Panc1 (cell line): Measurements from ENCODE around the gene LDB3. TPM values are rescaled to one million over a fixed set of nuclear protein-coding genes. Genes with fewer than 3 reads are reported as not detected.

Experiments used
- ATAC-seq: fragments of 200-7000 bp; cut with Tn5 transposase; 2 replicates; pipeline ENCODE4 v1.9.1; 2020; ENCODE audit warnings: mild to moderate bottlenecking, moderate library complexity
- BruUV-seq: library from RNA; stranded (reverse); fragments of 400-500 nt; replicated peaks from 2 replicates; lab custom pipeline; 2021; lab: Mats Ljungman, UMichigan
- CTCF ChIA-PET: fragments of 300-600 bp; sonication (Branson Sonifier 250); formaldehyde crosslinking; loops from one replicate; lab custom pipeline; 2022; ENCODE audit warnings: antibody characterized with exemption; lab: Charles Lee
- POLR2A ChIA-PET: fragments of 300-600 bp; sonication (Branson Sonifier 250); formaldehyde crosslinking; loops from one replicate; lab custom pipeline; 2022; ENCODE audit warnings: antibody characterized with exemption; lab: Charles Lee
- DNase-seq: peaks from one replicate; pipeline ENCODE4 v3.0.0-alpha.2; 2010; ENCODE audit warnings: low read depth, low spot score
- H3K27ac ChIP-seq: 2 replicates; pipeline ENCODE4 v1.5.1; 2011; ENCODE audit warnings: mild to moderate bottlenecking, low read length, inconsistent platforms
- H3K27me3 ChIP-seq: fragments of 200-500 bp; sonication (Bioruptor generic); 2 replicates; pipeline ENCODE4 v1.6.0; 2014; ENCODE audit warnings: low read length, inconsistent platforms; ENCODE audit not compliant: control insufficient read depth, insufficient read depth
- H3K36me3 ChIP-seq: fragments of 200-500 bp; sonication (Bioruptor generic); 2 replicates; pipeline ENCODE4 v1.5.1; 2014; ENCODE audit warnings: inconsistent platforms, mild to moderate bottlenecking, low read length, moderate library complexity; ENCODE audit not compliant: control insufficient read depth, insufficient read depth
- H3K4me1 ChIP-seq: 2 replicates; pipeline ENCODE4 v1.5.1; 2011; ENCODE audit warnings: inconsistent platforms, mild to moderate bottlenecking, low read length, moderate library complexity; ENCODE audit not compliant: control insufficient read depth, insufficient read depth
- H3K4me3 ChIP-seq, 2 experiments: 2 replicates each; pipeline ENCODE4 v1.5.1; 2011 to 2012; ENCODE audit warnings: low read depth in 2 of 2, low read length in 2 of 2, mild to moderate bottlenecking in 2 of 2, inconsistent platforms in 1 of 2, moderate library complexity in 1 of 2
- H3K9me3 ChIP-seq: fragments of 200-500 bp; sonication (Bioruptor generic); 2 replicates; pipeline ENCODE4 v1.5.1; 2014; ENCODE audit warnings: low read depth, mild to moderate bottlenecking, inconsistent platforms, low read length, moderate library complexity; ENCODE audit not compliant: control insufficient read depth, insufficient read depth
- POLR2AphosphoS5 ChIP-seq: IDR thresholded peaks from 2 replicates; pipeline ENCODE4 v1.6.1; 2012; ENCODE audit warnings: mild to moderate bottlenecking, low read depth, low read length, moderate library complexity
- SIN3A ChIP-seq: IDR thresholded peaks from 2 replicates; pipeline ENCODE4 v1.6.1; 2012; ENCODE audit warnings: low read depth, mild to moderate bottlenecking, low read length, moderate library complexity, borderline replicate concordance; ENCODE audit not compliant: insufficient read depth
- TCF7L2 ChIP-seq: IDR thresholded peaks from 2 replicates; pipeline ENCODE4 v1.6.1; 2011; ENCODE audit warnings: mild to moderate bottlenecking, low read depth, low read length, inconsistent platforms
- in situ Hi-C: cut with HindIII; loops from 2 replicates; pipeline ENCODE4 v1.10.0; 2016; ENCODE audit warnings: low sequenced_read_pairs, low pct_unique_long_range_greater_than_20kb
- intact Hi-C: fragments of 100-400 bp; cut with micrococcal nuclease; formaldehyde crosslinking; loops from one replicate; pipeline ENCODE4 v1.10.0; 2022; ENCODE audit not compliant: unreplicated experiment
- total RNA-seq: library from RNA; stranded (reverse); gene quantifications from one replicate; pipeline ENCODE4 v1.2.1, GENCODE V29; 2021; ENCODE audit not compliant: unreplicated experiment
- TF ChIP-seq, protein P1 (sequence below), 2 experiments: IDR thresholded peaks; 2 replicates each; pipeline ENCODE4 v1.6.1; 2011 to 2012; ENCODE audit warnings: low read depth in 2 of 2, control low read depth in 1 of 2, low read length in 1 of 2, mild to moderate bottlenecking in 1 of 2, moderate library complexity in 1 of 2; ENCODE audit not compliant: insufficient read depth in 1 of 2
- TF ChIP-seq, protein P2 (sequence below): fragments of 450-650 bp; IDR thresholded peaks from 2 replicates; pipeline ENCODE4 v1.5.1; 2017; ENCODE audit warnings: mild to moderate bottlenecking

Gene LDB3
- total RNA-seq, 1 experiment from 2014 or later, result 0.15 TPM

DNA sequence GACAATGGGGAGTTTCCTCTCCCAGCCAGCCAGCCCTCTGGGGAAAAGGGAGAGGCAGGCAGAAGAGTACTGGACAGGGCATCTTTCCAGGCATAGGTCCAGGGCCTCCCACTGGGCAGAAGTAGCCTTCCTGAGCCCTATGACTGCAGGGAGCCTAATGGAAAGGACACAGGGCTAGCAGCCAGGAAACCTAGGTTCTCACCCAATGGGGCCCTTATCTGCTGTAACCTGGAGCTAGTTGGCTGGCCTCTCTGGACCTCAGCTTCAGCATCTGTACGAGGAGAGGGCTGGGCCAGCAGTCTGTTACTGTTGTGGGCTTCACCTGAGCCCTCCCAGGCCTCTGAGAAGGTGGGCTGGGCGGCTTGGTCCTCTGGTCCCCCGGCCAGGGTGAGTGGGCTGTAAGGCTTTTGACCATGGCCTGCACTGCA is 22.4 kb downstream of the LDB3 start:
- no peak for TF ChIP-seq POLR2AphosphoS5
- TF ChIP-seq, protein P1, sequence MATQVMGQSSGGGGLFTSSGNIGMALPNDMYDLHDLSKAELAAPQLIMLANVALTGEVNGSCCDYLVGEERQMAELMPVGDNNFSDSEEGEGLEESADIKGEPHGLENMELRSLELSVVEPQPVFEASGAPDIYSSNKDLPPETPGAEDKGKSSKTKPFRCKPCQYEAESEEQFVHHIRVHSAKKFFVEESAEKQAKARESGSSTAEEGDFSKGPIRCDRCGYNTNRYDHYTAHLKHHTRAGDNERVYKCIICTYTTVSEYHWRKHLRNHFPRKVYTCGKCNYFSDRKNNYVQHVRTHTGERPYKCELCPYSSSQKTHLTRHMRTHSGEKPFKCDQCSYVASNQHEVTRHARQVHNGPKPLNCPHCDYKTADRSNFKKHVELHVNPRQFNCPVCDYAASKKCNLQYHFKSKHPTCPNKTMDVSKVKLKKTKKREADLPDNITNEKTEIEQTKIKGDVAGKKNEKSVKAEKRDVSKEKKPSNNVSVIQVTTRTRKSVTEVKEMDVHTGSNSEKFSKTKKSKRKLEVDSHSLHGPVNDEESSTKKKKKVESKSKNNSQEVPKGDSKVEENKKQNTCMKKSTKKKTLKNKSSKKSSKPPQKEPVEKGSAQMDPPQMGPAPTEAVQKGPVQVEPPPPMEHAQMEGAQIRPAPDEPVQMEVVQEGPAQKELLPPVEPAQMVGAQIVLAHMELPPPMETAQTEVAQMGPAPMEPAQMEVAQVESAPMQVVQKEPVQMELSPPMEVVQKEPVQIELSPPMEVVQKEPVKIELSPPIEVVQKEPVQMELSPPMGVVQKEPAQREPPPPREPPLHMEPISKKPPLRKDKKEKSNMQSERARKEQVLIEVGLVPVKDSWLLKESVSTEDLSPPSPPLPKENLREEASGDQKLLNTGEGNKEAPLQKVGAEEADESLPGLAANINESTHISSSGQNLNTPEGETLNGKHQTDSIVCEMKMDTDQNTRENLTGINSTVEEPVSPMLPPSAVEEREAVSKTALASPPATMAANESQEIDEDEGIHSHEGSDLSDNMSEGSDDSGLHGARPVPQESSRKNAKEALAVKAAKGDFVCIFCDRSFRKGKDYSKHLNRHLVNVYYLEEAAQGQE (IDR thresholded peaks at IDR 0.05; ENCODE audit: insufficient read depth in 1 of 2, low read depth in 2 of 2, low read length in 1 of 2), result no peak
- CTCF ChIA-PET, result no interaction called here
- intact Hi-C loops (no loop called here), in situ Hi-C loops (no loop called here)
- POLR2A ChIA-PET, result no interaction called here
- Histone ChIP-seq H3K4me1 (peaks cover 14% of the 10 kb centered on the region), H3K4me3 (no peak overlapping the region), H3K36me3 (no peaks in the 10 kb centered on the region), H3K27me3 (no peaks in the 10 kb centered on the region), H3K9me3 (no peaks in the 10 kb centered on the region), H3K27ac (no peak overlapping the region)
- no TSS peak for BruUV-seq
- DNase-seq (no peak), ATAC-seq (peak; percentile 18; the same call in 1 of the 2 replicates)

DNA sequence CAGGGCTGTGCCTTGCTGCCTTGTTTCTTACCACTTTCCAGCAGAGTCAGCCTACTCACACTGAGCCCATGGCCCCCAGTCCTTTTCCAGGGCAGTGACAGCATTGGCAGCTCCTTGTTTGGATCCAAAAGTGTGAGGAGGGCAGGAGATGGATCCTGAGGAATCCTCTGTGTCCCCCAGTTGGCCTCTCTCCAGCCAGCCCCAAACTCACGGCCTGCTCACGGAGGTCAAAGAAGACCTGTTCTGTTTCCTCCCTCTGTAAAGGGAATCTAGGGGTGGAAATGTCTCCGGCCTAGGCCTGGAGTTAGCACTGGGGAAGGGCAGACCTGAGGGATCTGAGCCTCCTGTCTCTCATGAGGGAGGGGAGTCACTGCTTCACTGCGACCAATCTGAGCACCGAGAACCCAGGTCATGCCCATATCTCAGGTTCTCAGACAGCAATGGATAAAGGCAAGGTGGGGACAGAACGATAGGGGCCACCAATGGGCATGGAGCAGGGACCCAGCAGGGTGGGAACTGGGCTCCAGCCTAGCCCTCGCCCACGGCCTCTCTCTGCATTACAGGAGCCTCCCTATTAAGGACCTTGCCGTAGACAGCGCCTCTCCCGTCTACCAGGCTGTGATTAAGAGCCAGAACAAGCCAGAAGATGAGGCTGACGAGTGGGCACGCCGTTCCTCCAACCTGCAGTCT is 23.2 kb downstream of the LDB3 start:
- in situ Hi-C loops (no loop called here), intact Hi-C loops (no loop called here)
- Histone ChIP-seq H3K4me1 (peaks cover 14% of the 10 kb centered on the region), H3K27me3 (no peaks in the 10 kb centered on the region), H3K27ac (no peak overlapping the region), H3K9me3 (no peaks in the 10 kb centered on the region), H3K36me3 (no peaks in the 10 kb centered on the region), H3K4me3 (no peak overlapping the region)
- no TSS peak for BruUV-seq
- TF ChIP-seq, protein P2, sequence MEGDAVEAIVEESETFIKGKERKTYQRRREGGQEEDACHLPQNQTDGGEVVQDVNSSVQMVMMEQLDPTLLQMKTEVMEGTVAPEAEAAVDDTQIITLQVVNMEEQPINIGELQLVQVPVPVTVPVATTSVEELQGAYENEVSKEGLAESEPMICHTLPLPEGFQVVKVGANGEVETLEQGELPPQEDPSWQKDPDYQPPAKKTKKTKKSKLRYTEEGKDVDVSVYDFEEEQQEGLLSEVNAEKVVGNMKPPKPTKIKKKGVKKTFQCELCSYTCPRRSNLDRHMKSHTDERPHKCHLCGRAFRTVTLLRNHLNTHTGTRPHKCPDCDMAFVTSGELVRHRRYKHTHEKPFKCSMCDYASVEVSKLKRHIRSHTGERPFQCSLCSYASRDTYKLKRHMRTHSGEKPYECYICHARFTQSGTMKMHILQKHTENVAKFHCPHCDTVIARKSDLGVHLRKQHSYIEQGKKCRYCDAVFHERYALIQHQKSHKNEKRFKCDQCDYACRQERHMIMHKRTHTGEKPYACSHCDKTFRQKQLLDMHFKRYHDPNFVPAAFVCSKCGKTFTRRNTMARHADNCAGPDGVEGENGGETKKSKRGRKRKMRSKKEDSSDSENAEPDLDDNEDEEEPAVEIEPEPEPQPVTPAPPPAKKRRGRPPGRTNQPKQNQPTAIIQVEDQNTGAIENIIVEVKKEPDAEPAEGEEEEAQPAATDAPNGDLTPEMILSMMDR, result no peak
- TF ChIP-seq, protein P1 (IDR thresholded peaks at IDR 0.05; ENCODE audit: insufficient read depth in 1 of 2, low read depth in 2 of 2, low read length in 1 of 2), result no peak
- TF ChIP-seq TCF7L2 (no peak), POLR2AphosphoS5 (no peak), SIN3A (no peak)
- POLR2A ChIA-PET, result no interaction called here
- CTCF ChIA-PET, result no interaction called here
- ATAC-seq, result no peak
- DNase-seq, result no peak
